GM12873 (cell line): ENCODE results near the gene JMJD4.

Experiments used
- CTCF ChIP-seq: IDR thresholded peaks from 2 replicates; pipeline ENCODE4 v1.5.1; 2012; ENCODE audit warnings: low read depth, mild to moderate bottlenecking, moderate library complexity, low read length, control low read depth; ENCODE audit not compliant: insufficient read depth; ENCODE audit errors: missing control alignments

Gene JMJD4

GRCh38 chr1:227729881-227730629 lies 5.0 kb downstream of the JMJD4 start:
- TF ChIP-seq CTCF = peak; percentile 83

GRCh38 chr1:227729144-227729880 lies 5.8 kb downstream of the JMJD4 start:
- no peak for TF ChIP-seq CTCF

GRCh38 chr1:227728892-227729143 lies 6.3 kb downstream of the JMJD4 start:
- no peak for TF ChIP-seq CTCF

GRCh38 chr1:227728059-227728891 lies 6.8 kb downstream of the JMJD4 start:
- no peak for TF ChIP-seq CTCF

GRCh38 chr1:227726924-227727599 lies 8.0 kb downstream of the JMJD4 start:
- no peak for TF ChIP-seq CTCF

- no peak for TF ChIP-seq CTCF
These were observed 8.8 kb downstream of the JMJD4 start for GRCh38 chr1:227726318-227726717.
